ENCODE measurements around the gene COL9A3. TPM values are rescaled to one million over a fixed set of nuclear protein-coding genes. Genes with fewer than 3 reads are reported as not detected.

COL9A3 gene
- total RNA-seq, 2 donors from 2014 or later: 0.54 to 3.1 TPM

DNA sequence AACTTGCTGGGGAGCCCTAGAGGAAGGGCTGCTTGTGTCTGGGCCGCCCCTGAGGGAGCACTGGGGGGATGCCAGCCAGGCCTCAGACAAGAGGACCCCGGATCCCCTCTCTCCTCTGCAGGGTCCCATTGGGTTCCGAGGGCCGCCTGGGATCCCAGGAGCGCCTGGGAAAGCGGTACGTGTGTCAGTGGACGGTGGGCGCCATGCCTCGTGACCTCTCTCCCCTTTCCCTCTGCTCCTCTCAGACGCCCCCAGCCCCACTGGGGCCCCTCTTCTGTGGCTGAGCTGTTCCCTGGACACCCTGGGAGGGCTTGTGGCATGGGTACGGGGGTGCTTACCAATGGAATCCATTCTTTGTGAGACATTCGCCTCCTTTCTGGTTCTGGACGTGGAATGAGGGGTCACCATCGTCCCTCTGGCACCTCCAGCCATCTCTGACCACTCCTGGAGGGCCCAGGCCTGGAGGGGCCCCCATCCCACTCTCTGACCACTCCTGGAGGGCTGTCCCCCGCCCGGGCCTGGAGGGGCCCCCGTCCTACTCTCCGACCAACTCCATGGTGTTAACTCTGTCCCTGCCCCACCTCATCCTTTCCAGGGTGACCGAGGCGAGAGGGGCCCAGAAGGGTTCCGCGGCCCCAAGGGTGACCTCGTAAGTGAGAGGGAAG, 9.9 kb downstream of the COL9A3 start:
- Histone ChIP-seq H3K36me3 (no peaks in the 10 kb centered on the region), H3K9me3 (no peaks in the 10 kb centered on the region), H3K27me3 (replicated peaks; ENCODE audit: insufficient read depth) (no peaks in the 10 kb centered on the region), H3K27ac (no peak overlapping the region), H3K4me3 (no peak overlapping the region), H3K4me1 (ENCODE audit: control insufficient read depth in 1 of 2, low read depth in 2 of 2) (peaks cover 0 to 3% of the 10 kb centered on the region in 2 donors)
- DNase-seq (ENCODE audit: low spot score) (no peak), ATAC-seq (ENCODE audit: insufficient number of reproducible peaks, low FRiP score, low read depth) (no peak)
- TF ChIP-seq, protein P1, sequence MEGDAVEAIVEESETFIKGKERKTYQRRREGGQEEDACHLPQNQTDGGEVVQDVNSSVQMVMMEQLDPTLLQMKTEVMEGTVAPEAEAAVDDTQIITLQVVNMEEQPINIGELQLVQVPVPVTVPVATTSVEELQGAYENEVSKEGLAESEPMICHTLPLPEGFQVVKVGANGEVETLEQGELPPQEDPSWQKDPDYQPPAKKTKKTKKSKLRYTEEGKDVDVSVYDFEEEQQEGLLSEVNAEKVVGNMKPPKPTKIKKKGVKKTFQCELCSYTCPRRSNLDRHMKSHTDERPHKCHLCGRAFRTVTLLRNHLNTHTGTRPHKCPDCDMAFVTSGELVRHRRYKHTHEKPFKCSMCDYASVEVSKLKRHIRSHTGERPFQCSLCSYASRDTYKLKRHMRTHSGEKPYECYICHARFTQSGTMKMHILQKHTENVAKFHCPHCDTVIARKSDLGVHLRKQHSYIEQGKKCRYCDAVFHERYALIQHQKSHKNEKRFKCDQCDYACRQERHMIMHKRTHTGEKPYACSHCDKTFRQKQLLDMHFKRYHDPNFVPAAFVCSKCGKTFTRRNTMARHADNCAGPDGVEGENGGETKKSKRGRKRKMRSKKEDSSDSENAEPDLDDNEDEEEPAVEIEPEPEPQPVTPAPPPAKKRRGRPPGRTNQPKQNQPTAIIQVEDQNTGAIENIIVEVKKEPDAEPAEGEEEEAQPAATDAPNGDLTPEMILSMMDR (IDR thresholded peaks at IDR 0.05): no peak

DNA sequence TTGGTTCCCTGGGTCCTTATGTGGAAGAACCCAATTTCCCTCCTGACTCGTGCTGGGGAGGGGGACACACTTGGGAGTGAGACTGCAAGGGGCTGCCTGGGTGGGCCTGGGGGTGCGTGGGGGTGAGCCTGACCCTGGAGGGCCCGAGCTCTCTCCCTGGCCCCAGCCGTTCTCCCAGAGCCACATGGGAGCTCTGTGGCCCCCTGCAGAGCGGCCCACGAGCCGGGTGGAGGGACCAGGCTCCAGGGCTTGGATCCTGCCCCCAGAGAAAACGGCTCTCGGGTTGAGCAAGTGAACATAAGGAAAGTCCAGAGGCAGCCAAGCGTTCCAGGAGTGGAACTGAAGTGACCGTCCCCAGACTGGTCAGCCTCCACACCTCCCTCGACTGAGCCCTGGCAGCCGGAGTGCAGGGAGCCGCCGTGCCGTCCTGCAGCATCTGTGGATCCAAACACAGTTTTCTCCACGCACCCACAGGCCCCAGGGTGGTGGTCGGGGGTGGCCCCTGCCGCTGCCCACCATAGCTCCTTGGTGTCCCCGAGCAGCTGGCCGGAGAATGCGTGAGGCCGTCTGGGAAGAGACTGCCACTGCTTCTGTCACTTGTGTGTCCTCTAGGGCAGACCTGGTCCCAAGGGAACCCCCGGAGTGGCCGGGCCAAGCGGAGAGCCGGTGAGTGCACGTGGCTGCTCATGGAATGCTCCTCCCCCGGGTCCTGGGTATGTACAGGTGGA, 10.6 kb downstream of the COL9A3 start:
- Histone ChIP-seq H3K27ac (no peak overlapping the region), H3K36me3 (no peaks in the 10 kb centered on the region), H3K9me3 (no peaks in the 10 kb centered on the region), H3K4me1 (ENCODE audit: control insufficient read depth in 1 of 2, low read depth in 2 of 2) (peaks cover 0 to 3% of the 10 kb centered on the region in 2 donors), H3K4me3 (no peak overlapping the region), H3K27me3 (replicated peaks; ENCODE audit: insufficient read depth) (no peaks in the 10 kb centered on the region)
- ATAC-seq (ENCODE audit: insufficient number of reproducible peaks, low FRiP score, low read depth) (no peak), DNase-seq (ENCODE audit: low spot score) (no peak)
- TF ChIP-seq, protein P1 (IDR thresholded peaks at IDR 0.05): no peak

DNA sequence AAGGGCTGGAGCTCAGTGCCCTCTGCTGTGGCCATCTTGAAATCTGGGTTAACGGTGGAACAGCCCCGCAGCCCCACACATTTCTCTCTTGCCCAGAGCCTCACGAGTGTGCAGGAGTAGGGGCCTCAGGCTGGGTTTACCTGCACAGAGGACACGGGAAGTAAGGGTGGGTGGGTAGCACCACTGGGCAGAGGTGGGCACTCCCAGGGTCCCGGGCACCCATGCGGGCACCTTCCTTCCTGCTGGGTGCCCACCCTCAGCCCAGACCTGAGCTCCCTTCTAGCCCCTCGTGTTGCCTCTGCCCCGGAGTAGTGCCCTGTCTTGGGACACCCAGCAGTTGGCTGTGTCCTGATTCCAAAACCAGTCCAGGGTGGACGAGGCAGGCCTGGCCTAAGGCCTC, 11.2 kb downstream of the COL9A3 start:
- peaks cover 0 to 3% of the 10 kb centered on the region in 2 donors for H3K4me1 ChIP-seq (ENCODE audit: control insufficient read depth in 1 of 2, low read depth in 2 of 2)
- H3K27me3 ChIP-seq (replicated peaks; ENCODE audit: insufficient read depth): no peaks in the 10 kb centered on the region
- no peak for ATAC-seq (ENCODE audit: insufficient number of reproducible peaks, low FRiP score, low read depth)
- TF ChIP-seq, protein P1 (IDR thresholded peaks at IDR 0.05): no peak
- no peak for DNase-seq (ENCODE audit: low spot score)
- H3K4me3 ChIP-seq: no peak overlapping the region
- no peak overlapping the region for H3K27ac ChIP-seq
- no peaks in the 10 kb centered on the region for H3K36me3 ChIP-seq
- H3K9me3 ChIP-seq: no peaks in the 10 kb centered on the region

DNA sequence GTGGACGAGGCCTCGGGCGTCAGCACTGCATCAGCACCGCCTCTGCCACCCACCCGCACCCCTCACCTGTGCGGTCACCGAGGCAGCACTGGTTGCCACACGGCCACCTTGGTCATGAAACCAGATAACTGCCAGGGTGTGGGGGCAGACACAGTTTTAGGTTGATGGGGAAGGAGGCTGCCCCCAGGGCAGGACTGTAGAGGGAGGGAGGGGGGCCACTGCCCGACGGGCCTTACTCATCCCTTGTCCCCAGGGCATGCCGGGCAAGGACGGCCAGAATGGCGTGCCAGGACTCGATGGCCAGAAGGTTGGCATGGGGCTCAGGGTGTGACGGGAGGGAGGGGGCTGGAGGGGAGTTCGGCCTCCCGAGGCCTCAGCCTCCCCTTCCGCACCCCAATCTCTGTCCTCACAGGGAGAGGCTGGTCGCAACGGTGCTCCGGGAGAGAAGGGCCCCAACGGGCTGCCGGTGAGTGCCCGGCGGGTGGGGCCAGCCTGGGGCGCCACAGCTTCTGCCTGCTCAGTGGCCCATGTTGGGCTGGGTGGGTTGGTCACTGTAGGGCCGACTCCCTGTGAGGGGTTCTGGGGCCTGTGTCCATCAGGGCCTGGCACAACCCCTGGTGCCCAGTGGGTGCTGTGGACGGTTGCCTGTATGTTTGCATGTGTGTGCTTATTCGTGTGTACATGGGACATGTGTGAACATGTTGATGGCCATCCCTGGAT, 11.8 kb downstream of the COL9A3 start:
- no peaks in the 10 kb centered on the region for H3K36me3 ChIP-seq
- H3K27me3 ChIP-seq (replicated peaks; ENCODE audit: insufficient read depth): no peaks in the 10 kb centered on the region
- DNase-seq (ENCODE audit: low spot score): no peak
- no peak overlapping the region for H3K4me3 ChIP-seq
- H3K4me1 ChIP-seq (ENCODE audit: control insufficient read depth in 1 of 2, low read depth in 2 of 2): peaks cover 0 to 3% of the 10 kb centered on the region in 2 donors
- TF ChIP-seq, protein P1 (IDR thresholded peaks at IDR 0.05): no peak
- no peak for ATAC-seq (ENCODE audit: insufficient number of reproducible peaks, low FRiP score, low read depth)
- H3K27ac ChIP-seq: no peak overlapping the region
- no peaks in the 10 kb centered on the region for H3K9me3 ChIP-seq
